Fibroblast of the aortic adventitia (primary cell): ENCODE measurements around the gene RMND5B. TPM values are rescaled to one million over a fixed set of nuclear protein-coding genes. Genes with fewer than 3 reads are reported as not detected.

Experiments
- DNase-seq: peaks from one replicate; pipeline ENCODE4 v3.0.0-alpha.2; 2010; ENCODE audit warnings: low read depth
- H3K4me3 ChIP-seq: 2 replicates; pipeline ENCODE4 v1.5.1; 2011; ENCODE audit warnings: low read depth, mild to moderate bottlenecking, control low read depth, low read length, moderate library complexity
- CTCF ChIP-seq: IDR thresholded peaks from 2 replicates; pipeline ENCODE4 v1.5.1; 2011; ENCODE audit warnings: mild to moderate bottlenecking, low read length, control low read depth, inconsistent platforms; ENCODE audit not compliant: insufficient read depth
- total RNA-seq: library from RNA; depleted of rRNA; stranded (reverse); fragments of >200 nt; gene quantifications from 2 replicates; pipeline ENCODE4 v1.2.3, GENCODE V29; 2012; ENCODE audit warnings: low replicate concordance

RMND5B gene
- total RNA-seq, 1 donor, result 25.8 TPM

- no peak for TF ChIP-seq CTCF
- DNase-seq, result no peak
- H3K4me3 ChIP-seq, result no peak overlapping the region
Observed at GRCh38 chr5:178093134-178093533, 37.7 kb upstream of the RMND5B start.

- no peak overlapping the region for H3K4me3 ChIP-seq
- no peak for DNase-seq
- no peak for TF ChIP-seq CTCF
Observed at GRCh38 chr5:178094345-178094744, 36.5 kb upstream of the RMND5B start.

- TF ChIP-seq CTCF, result no peak
- no peak overlapping the region for H3K4me3 ChIP-seq
- DNase-seq, result no peak
Observed at GRCh38 chr5:178098685-178099084, 32.1 kb upstream of the RMND5B start.

GRCh38 chr5:178103612-178104011 lies 27.2 kb upstream of the RMND5B start:
- no peak overlapping the region for H3K4me3 ChIP-seq
- no peak for DNase-seq
- TF ChIP-seq CTCF, result no peak

- no peak overlapping the region for H3K4me3 ChIP-seq
- no peak for TF ChIP-seq CTCF
- no peak for DNase-seq
Observed at GRCh38 chr5:178104492-178104891, 26.3 kb upstream of the RMND5B start.

GRCh38 chr5:178106086-178106485 lies 24.7 kb upstream of the RMND5B start:
- H3K4me3 ChIP-seq, result no peak overlapping the region
- no peak for TF ChIP-seq CTCF
- DNase-seq, result no peak

GRCh38 chr5:178106556-178107239 lies 24.1 kb upstream of the RMND5B start:
- TF ChIP-seq CTCF, result no peak
- no peak for DNase-seq
- H3K4me3 ChIP-seq, result no peak overlapping the region
